Activated CD4-positive, alpha-beta T cell treated with anti-CD3 and anti-CD28 coated beads, Interleukin-2, Interleukin-6, amounts not matched to agents 100 ng/mL and 50 ng/mL, durations not matched to agents 16 hours and 8 hours (primary cell): ENCODE data around the gene GFRA1.

ENCODE experiments used
- DNase-seq: peaks from one replicate; pipeline ENCODE4 v3.0.0-alpha.2; 2020

Gene GFRA1

GRCh38 chr10:116270771-116271592 is 2.0 kb downstream of the GFRA1 start:
- DNase-seq, result no peak

- no peak for DNase-seq
These were observed 2.8 kb downstream of the GFRA1 start for GRCh38 chr10:116270126-116270770.

- DNase-seq, result no peak
These were observed 3.4 kb downstream of the GFRA1 start for GRCh38 chr10:116269619-116270018.

- DNase-seq, result no peak
These were observed 4.0 kb downstream of the GFRA1 start for GRCh38 chr10:116268976-116269375.

- DNase-seq, result no peak
These were observed 7.3 kb downstream of the GFRA1 start for GRCh38 chr10:116265686-116266085.

GRCh38 chr10:116263870-116264655 is 8.9 kb downstream of the GFRA1 start:
- no peak for DNase-seq

GRCh38 chr10:116262678-116263077 is 10.3 kb downstream of the GFRA1 start:
- DNase-seq, result no peak

- no peak for DNase-seq
These were observed 12.4 kb downstream of the GFRA1 start for GRCh38 chr10:116260599-116260998.

GRCh38 chr10:116259638-116260037 is 13.4 kb downstream of the GFRA1 start:
- DNase-seq, result no peak

GRCh38 chr10:116257785-116258184 is 15.2 kb downstream of the GFRA1 start:
- no peak for DNase-seq

GRCh38 chr10:116256752-116257259 is 16.2 kb downstream of the GFRA1 start:
- no peak for DNase-seq

GRCh38 chr10:116255886-116256751 is 16.9 kb downstream of the GFRA1 start:
- no peak for DNase-seq

- DNase-seq, result no peak
These were observed 18.4 kb downstream of the GFRA1 start for GRCh38 chr10:116254422-116255155.

GRCh38 chr10:116253716-116254115 is 19.3 kb downstream of the GFRA1 start:
- DNase-seq, result no peak

- DNase-seq, result no peak
These were observed 21.2 kb downstream of the GFRA1 start for GRCh38 chr10:116251602-116252395.

GRCh38 chr10:116247691-116248090 is 25.3 kb downstream of the GFRA1 start:
- no peak for DNase-seq

GRCh38 chr10:116246263-116246662 is 26.7 kb downstream of the GFRA1 start:
- no peak for DNase-seq

- no peak for DNase-seq
These were observed 27.9 kb downstream of the GFRA1 start for GRCh38 chr10:116245156-116245555.

- no peak for DNase-seq
These were observed 31.2 kb downstream of the GFRA1 start for GRCh38 chr10:116241642-116242410.

- no peak for DNase-seq
These were observed 31.9 kb downstream of the GFRA1 start for GRCh38 chr10:116241085-116241484.
